ENCODE measurements around the gene HCAR3.
"Not testable (repeated sequence)": the region's sequence is repeated elsewhere in the genome, so short reads cannot be mapped to it uniquely, and the experiment has no call there.

HCAR3 gene

DNA sequence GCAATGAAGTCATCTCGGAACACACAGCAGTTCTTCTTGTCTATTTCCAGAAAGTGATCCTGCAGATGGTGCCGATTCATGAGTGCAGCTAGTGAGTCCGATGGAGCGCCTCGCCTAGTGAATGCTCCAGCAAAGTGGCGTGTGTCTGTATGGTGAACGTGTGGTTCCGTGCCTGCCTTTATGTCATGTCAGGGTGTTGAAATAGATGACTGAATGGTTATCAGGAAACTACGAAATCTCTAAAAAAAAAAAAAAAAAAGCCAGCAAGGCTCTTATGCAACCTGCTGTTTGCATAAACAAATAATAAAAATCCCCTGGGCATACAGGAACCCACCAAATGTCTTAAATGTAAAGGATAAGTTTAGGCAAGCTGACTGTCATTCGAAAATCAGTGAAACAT is at the start of gene HCAR3:
Gene HCAR3, minus strand, starts transcription at position 154 of the 400 bp plus-strand sequence. Its CDS starts 74 bp downstream, at position 80.
- DNase-seq: peak; percentile 91 to 92

DNA sequence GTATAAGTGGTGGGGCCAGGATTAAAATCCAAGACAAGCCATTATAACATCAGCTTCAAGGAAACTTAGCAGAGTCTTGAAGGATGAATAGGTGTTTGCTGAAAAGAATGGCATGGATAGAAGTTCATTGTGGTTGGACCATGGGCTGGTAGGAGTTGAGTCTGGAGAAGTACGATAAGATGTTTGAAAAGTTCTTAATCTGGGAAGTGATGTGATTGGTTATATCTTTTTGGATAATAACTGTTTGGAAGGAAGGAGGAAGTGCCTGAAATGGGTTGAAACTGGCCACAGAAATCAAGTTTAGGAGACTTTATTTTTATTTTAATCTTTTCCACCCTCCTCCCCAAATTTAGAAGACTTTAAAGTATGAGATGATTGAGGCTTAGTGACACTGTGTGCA is 41.0 kb upstream of the HCAR3 start:
- no peak for DNase-seq

DNA sequence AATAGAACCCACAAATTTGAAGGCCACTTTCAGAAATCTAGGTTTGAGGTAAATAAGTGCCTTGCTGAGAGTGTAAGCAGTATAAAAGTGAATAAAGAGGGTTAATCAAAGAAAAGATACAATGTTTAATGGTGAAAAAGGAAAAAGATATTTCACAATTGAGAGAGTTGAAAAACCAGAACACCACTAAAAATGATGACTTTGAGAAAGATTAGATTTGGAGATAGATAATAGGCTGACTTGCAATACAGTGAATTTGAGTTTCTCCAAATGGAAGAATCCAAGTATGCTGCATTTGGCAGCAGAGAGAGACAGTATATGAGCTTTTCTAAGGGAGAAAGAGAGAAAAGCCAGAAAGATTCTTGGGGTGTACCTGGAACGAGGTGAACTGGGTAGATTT is 38.2 kb upstream of the HCAR3 start:
- DNase-seq: no peak

DNA sequence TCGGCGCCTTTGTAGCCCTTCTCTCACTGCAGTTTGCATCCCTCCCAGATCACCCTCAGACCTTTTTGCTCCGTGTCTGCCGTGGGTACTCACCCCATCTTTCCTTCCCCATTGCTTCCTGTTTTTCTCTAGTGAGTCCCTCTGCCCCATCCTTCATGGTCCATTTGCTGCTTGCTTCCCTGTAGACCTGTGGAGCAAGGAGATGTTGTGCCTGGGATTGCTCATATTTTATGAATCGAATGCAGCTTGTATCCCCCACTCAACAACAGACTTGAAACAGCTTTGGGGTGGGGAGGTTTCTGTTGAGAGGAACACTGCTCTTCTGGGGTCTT is 36.7 kb upstream of the HCAR3 start:
- DNase-seq: peak in 1 of 2 donors; percentile 27

DNA sequence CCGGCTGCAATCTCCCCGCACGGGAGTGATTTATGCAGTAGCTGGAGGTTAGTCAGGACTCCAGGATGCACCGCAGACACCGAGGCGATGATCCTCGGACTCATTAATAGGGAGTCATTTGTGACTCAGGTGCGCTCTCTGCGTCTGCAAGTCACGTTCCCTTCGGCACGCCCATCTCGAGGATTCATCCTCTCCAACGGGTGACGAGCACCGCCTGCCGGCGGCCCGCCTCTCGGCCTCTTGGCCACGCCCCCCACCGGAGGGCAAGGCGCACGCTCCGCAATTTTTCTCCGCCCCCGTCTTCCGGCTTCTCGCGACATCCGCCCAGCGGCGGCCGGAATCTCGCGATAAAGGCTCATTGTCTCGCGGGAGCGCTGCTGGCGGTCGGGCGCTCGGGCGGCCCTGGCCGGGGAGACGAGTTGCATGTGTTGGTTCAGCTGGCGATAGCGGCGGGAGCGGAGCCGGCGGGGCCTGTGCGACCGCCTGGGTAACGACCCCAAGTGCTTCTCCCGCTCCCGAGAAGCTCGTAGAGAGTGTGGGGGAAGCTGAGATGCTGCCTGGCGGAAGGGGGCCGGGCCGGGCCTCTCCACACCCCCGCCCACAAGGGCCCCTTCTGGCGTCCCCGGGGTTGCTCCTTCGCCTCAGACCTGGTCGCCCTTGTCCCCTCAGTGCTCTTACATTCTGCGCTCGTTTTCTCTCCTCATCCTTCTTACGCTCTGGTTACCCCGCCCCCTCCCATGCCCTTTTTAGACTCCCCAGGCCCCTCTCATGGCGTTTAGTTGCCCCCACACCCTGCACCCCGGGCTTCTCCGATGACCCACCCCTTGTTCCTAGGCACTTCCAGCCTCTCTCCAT is 36.1 kb upstream of the HCAR3 start, which contains the start of gene DENR:
Gene DENR, plus strand, starts transcription at position 361 of the 855 bp plus-strand sequence. CDS start 878 bp downstream, outside the sequence.
- peak; percentile 91 to 99 for DNase-seq

DNA sequence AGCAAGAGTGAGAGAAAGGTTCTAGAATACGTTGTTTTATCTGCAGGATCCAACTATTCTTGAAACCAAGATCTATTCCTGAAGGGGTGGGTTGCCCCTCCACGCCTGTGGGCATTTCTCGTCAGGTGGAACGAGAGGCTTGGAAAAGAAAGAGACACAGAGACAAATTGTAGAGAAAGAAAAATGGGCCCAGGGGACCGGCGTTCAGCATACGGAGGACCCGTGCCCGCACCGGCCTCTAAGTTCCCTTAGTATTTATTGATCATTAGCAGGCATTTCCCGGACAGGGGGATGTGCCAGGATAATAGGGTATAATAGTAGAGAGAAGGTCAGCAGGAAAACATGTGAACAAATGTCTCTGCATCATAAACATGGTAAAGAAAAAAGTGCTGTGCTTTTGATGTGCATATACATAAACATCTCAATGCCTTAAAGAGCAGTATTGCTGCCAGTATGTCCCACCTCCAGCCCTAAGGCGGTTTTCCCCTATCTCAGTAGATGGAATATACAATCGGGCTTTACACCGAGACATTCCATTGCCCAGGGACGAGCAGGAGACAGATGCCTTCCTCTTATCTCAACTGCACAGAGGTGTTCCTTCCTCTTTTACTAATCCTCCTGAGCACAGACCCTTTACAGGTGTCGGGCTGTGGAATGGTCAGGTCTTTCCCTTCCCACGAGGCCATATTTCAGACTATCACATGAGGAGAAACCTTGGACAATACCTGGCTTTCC is 34.3 kb upstream of the HCAR3 start:
- DNase-seq: not testable (repeated sequence)

DNA sequence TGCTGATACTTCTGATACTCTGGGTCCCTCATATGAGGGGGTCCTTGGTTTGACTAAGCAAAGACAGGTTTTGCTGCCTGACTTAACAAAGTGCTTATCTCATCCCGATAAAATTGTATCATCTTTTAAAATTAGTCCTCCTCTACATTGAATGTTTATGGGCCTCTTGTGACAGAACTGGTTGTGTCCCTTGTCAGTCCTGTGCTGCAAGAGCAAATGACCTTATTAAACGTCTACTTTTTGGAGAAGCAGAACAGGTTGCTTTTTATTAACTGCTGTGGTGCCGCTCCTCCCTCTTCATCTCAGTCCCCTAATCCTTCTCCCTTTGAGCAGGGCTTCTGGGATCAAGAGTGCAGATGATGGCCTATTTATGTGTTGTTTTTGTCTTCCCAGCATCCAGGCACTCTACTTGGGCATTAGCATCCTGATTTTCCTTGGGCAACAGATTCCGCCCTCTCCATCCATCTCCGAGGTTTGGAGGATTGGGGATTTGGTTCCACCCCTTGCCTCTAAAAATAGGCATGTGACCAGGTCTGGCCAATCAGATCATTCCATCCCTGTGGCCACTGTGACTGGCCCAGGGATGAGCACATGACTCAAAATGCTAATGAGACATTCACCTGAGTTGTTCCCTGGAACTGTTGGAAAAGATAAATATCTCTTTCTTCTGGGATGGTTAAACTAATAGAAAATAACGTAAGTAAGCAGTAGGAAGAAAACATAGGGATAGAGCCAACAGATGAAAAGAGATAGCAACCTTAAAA is 33.1 kb upstream of the HCAR3 start:
- no peak for DNase-seq

DNA sequence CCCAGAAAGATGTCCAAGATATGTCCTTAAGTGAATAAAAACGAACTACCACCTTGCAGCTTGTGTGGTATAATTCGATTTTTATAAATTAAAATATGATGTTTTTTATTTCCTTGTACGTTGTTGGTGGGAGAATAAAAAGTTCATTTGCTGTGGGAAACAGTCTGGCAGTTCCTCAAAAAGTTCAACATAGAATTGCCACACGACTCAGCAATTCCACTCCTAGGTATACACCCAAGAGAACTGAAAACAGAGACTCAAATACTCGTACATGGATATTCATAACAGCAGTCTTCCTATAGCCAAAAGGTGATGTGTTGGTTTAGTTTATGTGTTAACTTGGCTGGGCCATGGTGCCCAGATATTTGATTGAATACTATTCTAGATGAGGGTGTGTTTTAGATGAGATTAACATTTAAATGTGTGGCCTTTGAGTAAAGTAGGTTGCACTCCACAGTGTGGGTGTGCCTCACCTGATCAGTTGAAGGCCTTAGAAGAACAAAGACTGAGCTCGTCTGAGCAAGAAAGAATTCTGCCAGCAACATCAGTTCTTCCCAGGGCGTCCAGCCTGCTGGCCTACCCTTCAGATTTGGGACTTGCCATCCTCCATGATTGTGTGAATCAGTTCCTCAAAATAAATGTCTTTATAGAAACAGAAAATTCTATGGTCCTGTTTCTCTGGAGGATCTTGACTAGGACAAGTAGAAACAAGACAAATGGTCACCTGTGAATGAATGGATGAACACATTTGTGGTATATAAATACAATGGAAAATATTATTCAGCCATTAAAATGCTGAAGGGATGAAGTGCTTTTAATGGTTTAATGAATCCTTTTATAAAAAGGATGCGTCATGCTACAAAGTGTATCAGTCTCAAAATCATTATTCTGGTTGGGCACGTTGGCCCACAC is 30.9 kb upstream of the HCAR3 start:
- DNase-seq: peak in 1 of 2 donors; percentile 34

DNA sequence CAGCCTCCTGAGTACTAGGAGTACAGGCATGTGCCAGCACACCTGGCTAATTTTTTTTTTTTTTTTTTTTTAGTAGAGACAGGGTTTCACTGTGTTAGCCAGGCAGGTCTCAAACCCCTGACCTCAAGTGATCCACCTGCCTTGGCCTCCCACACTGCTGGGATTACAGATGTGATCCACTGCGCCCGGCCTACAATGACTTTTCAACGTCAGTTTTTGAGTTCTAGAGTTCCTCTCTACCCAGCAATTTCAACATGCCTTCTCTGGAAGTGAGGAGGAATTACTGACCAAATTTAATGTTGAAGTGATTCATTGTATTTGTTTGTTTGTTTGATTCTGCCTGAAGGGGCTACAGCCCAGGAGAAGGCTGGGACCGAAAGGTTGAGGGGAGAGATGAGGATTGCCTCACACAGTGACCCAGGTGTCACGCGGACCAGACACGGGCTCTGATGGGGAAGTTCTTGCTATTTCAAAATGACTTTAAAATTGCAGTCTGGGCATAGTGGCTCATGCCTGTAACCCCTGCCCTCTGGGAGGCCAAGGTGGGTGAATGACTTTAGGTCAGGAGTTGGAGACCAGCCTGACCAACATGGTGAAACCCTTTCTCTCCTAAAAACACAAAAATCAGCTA is 27.4 kb upstream of the HCAR3 start:
- peak; percentile 73 to 91 for DNase-seq

DNA sequence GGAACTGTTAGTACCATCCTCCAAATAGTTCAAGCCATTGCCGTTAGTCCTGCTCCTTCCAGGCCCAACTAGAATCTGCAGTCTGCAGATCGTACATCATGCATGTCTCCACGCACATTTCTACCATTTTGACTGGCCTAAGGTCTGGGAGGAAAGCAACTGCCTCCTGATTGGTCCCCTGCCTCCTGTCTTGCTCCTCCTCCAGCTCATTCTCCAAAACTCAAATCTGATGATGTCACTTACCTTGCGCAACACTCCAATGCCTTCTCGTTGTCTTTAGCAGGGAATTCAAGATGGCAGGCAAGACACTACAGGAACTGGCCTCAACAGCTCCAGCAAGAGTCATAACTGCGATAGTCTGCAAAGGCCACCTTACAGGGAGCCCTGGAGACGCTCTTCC is 23.7 kb upstream of the HCAR3 start:
- DNase-seq: peak in 1 of 2 donors; percentile 51

DNA sequence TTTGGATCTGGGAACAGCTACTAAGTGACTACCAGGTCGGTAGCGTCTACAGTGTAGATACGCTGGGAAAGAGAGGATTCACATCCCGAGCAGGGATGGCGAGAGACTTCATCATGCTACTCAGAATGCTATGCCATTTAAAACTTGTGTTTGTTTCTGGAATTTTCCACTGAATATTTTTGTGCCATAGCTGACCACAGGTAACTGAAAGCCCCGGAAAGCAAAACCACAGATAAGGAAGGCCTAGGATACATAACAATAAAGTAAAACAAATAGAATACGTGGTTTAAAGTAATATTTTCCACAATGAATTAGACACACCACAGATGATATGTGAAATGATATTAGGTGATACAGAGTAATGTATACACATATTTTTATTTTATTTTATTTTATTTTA is 22.0 kb upstream of the HCAR3 start:
- no peak for DNase-seq

DNA sequence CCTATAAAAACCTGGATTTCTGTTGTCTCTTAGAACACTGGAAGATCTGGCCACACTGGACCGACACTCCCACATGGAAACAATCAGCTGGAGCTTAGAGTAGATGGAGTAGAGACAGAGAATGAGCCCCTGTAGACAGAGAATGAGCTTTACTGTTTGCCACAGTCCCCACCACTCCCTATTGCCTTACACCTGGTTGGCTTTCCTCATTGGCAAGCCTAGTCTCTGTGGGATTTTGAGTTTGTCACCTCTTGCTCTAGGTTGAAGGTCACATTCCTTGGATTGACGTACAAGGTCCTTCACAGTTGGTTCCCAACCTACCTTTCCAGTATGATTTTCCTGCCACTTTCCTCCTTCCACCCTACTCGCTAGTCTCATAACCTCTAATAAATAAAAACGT is 16.0 kb upstream of the HCAR3 start:
- no peak for DNase-seq

DNA sequence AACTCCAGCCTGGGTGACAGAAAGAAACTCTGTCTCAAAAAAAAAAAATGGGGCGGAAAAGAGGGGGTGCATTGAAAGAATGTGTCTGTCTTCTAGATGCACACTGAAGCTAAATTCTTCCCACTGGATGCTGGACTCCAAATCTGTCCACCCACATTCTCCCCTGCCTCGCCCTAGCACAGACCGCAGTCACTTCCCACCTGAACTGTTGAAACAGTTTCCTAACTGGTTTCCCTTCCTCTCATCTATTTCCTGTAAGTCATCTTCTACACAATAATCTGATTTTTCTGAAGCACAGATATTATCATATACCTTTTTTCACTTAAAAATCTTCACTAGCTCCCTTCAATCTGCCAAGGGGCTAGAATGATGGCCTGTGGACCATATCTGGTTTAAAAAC is 15.6 kb upstream of the HCAR3 start:
- peak; percentile 51 to 59 for DNase-seq

DNA sequence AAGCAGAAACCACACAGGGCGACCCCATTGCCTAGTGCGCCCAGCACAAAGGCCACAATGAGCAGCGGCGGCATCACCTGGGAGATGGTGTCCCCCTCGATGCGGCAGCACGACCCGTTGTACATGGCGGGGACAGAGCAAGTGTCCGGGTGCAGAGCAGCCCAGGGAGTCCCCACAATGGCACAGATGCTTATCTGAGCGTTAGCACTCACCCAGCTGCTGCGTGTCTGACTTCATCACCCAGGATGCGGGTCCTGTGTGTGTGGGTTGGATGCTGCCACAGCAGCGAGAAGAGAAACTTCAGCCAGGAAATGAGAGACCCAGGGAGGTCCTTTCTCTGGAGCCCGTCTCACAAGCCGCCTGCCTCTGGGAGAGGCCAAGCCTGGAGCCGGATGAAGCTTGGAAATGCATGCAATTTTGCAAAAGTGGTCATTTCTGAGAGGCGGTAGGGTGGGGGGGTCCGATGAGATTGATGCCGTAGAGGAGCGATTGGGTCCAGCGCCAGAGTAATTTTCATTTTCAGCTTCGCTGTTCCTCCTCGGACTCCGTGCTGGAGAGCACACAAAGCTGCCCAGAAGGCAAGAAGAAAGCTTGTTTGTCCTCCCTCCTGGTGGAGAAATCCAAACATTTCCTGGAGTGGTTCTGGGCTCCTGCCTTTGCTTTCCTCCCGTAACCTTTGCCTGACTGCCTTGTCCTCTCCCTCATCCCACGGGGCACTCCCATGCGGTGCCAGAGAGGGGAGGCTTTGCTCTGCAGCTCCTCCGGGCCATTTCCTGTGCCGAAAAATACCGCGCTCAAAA is 13.8 kb upstream of the HCAR3 start, which contains the start of gene HCAR1:
Gene HCAR1, minus strand, starts transcription at position 630 of the 800 bp plus-strand sequence. Its CDS starts 505 bp downstream, at position 125.
- DNase-seq: no peak

DNA sequence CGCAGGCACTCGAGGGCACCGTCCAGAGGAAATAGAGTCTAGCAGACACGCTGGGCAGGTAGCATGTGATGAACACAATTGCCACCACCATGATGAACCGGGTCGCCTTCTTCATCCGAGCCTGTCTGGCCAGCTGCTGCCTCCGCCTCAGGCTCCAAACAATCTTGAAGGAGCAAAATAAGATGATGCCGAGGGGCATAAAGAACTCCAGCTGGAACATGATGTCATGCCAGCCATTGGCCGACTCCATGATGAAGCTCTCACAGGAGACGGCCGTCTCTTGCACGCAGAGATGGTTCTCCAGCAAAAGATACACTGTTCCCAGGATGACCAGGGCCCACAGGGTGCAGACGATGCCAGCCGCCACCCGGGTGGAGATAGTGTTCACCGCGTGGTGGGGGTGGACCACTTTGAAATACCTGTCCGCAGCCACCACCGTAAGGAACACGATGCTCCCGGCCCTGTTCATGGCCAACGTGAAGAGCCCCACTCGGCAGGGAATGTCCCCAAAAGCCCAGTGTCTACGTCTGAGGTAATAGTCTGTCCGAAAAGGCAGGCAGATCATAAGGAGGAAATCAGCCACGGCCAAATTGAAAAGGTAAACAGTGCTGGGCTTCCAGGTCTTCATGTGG is 13.1 kb upstream of the HCAR3 start:
- DNase-seq: no peak

DNA sequence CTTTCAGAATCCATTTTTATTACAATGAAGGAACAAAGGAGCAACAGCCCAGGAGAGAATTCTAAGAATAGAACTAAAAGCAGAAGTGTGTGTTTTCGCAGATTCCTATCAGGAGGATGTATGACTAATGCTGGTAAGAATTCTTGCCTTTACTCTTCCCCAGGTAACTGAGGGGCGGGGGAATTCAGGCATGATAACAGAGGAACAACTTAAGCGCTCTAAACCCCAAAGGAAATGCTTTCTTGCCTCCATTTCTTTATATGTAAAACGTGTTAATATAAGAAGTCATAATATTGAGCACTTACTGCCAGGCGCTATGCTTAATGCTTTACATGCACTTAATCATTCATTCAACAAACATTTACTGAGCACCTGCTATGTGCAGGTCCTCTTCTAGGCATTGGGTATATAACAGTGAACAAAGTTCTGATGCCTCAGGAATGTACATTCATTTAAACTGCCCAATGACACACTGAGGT is 9.5 kb upstream of the HCAR3 start:
- DNase-seq: peak; percentile 56 to 72

DNA sequence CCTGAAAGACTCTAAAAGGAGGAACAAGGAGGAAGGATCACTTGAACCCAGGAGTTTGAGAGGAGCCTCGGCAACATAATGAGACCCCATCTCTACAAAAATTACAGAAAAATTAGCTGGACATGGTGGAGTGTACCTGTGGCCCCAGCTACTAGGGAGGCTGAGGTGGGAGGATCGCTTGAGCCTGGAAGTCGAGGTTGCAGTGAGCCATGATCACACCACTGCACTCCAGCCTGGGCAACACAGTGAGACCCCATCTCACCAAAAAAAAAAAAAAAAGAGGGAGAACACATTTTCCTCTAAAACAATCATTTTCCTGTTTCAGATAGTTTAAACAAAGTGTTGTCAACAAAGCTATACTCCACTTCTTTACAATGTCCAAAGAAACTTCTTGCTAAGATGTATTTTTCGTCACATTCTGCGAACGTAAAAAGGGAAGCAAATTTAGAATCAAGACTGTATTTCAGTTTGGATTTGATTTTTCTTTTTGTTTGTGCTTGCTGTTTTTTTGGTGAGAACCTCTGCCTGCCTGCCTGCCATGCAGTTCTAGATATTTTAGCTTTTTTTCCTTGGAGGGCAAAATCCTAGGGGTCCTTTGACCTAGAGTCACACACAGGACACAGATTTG is 9.0 kb upstream of the HCAR3 start:
- peak in 1 of 2 donors; percentile 28 for DNase-seq

DNA sequence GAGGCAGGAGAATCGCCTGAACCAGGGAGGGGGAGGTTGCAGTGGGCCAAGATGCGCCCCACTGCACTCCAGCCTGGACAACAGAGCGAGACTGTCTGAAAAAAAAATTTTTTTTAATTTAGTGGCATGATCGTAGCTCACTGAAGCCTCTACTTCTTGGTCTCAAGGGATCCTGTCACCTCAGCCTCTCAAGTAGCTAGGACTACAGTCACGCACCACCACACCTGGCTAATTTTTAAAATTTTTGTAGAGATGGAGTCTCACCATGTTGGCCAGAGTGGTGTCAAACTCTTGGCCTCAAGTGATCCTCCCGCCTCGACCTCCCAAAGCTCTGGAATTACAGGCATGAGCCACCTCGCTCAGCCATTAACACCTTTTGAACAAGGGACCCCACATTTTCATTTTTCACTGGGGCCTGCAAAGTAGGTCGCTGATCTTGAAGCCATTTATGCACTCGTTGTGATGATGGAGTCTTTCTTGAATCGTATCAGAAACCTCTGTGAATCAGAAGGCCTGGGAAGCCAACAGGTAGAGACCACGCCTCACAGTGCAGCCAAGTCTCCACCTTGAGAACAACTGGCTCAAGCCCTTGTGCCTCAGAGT is 8.1 kb upstream of the HCAR3 start:
- no peak for DNase-seq

DNA sequence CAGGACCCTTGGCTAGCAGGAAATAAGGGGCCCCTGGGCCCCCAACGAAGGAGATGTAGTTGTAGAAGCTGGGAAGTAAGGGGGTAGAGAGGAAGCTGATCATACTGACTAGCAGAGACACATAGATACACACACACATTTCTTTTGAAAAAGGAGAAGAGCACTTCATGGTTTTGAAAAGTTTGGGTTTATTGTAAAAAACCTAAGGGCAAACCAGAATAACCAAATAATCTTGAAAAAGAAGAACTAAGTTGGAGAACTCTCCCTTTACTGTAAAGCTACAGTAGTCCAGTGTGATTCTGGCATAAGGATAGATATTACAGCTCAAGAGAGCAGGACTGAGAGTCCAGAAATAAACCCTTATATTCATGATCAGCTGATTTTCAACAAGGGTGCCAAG is 5.8 kb upstream of the HCAR3 start:
- DNase-seq: peak; percentile 78 to 83

Data from inflammatory macrophage treated with lipopolysaccharide for 1 hour (primary cell).